HG03159 (cell line): ENCODE measurements around the gene USP46.

Source experiments
- ATAC-seq: cut with Tn5 transposase; IDR thresholded peaks from one replicate; pipeline ENCODE4 v1.9.1; 2021; ENCODE audit warnings: mild to moderate bottlenecking, moderate library complexity; ENCODE audit not compliant: unreplicated experiment

The USP46 gene

GRCh38 chr4:52657618-52658501 lies 1.2 kb downstream of the USP46 start:
- no peak for ATAC-seq

GRCh38 chr4:52657292-52657617 lies 1.8 kb downstream of the USP46 start:
- ATAC-seq = no peak

- ATAC-seq = no peak
Observed at GRCh38 chr4:52655506-52655905, 3.6 kb downstream of the USP46 start.

- no peak for ATAC-seq
Observed at GRCh38 chr4:52651996-52652672, 7.0 kb downstream of the USP46 start.

GRCh38 chr4:52648836-52649235 lies 10.3 kb downstream of the USP46 start:
- ATAC-seq = no peak

GRCh38 chr4:52646741-52647140 lies 12.4 kb downstream of the USP46 start:
- no peak for ATAC-seq

- no peak for ATAC-seq
Observed at GRCh38 chr4:52646096-52646495, 13.0 kb downstream of the USP46 start.

- ATAC-seq = peak; percentile 37
Observed at GRCh38 chr4:52645300-52645699, 13.8 kb downstream of the USP46 start.

- peak; percentile 23 for ATAC-seq
Observed at GRCh38 chr4:52643785-52644244, 15.3 kb downstream of the USP46 start.

- ATAC-seq = no peak
Observed at GRCh38 chr4:52643190-52643589, 15.9 kb downstream of the USP46 start.

- peak; percentile 73 for ATAC-seq
Observed at GRCh38 chr4:52641854-52642563, 17.1 kb downstream of the USP46 start.

- ATAC-seq = no peak
Observed at GRCh38 chr4:52640808-52641565, 18.1 kb downstream of the USP46 start.

- ATAC-seq = peak; percentile 62
Observed at GRCh38 chr4:52638717-52639116, 20.4 kb downstream of the USP46 start.

- no peak for ATAC-seq
Observed at GRCh38 chr4:52637116-52637515, 22.0 kb downstream of the USP46 start.

- ATAC-seq = no peak
Observed at GRCh38 chr4:52635560-52635959, 23.5 kb downstream of the USP46 start.

- ATAC-seq = no peak
Observed at GRCh38 chr4:52635130-52635529, 24.0 kb downstream of the USP46 start.

GRCh38 chr4:52633846-52634245 lies 25.3 kb downstream of the USP46 start:
- ATAC-seq = no peak

GRCh38 chr4:52628974-52629373 lies 30.1 kb downstream of the USP46 start:
- ATAC-seq = no peak

- ATAC-seq = no peak
Observed at GRCh38 chr4:52628543-52628942, 30.6 kb downstream of the USP46 start.

GRCh38 chr4:52627876-52628275 lies 31.2 kb downstream of the USP46 start:
- ATAC-seq = no peak

GRCh38 chr4:52625216-52625615 lies 33.9 kb downstream of the USP46 start:
- no peak for ATAC-seq
